Stimulated activated naive CD4-positive, alpha-beta T cell treated with Interleukin-2 at 50 U/mL for 16 hours (primary cell): Measurements from ENCODE around the gene DLX5.
"Not testable (repeated sequence)": the region's sequence is repeated elsewhere in the genome, so short reads cannot be mapped to it uniquely, and the experiment has no call there.

Source experiments
- DNase-seq: peaks from one replicate; lab custom pipeline; 2025; lab: John Stamatoyannopoulos, UW

DLX5 gene

GRCh38 chr7:97024209-97025129 is at the start of gene DLX5:
TSS of gene DLX5 (minus strand) at chr7:97024831. CDS start at chr7:97024623, 208 bp downstream.
- DNase-seq: no peak

DNA sequence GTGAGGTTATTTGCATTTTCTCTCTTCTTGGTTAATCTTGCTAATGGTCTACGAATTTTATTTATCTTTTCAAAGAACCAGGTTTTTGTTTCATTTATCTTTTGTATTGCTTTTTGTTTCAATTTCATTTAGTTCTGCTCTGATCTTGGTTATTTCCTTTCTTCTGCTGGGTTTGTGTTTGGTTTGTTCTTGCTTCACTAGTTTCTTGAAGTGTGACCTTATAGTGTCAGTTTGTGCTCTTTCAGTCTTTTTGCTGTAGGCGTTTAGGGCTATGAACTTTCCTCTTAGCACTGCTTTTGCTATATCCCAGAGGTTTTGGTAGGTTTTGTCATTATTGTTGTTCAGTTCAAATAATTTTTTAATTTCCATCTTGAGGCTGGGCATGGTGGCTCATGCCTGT is 47.4 kb upstream of the DLX5 start:
- not testable (repeated sequence) for DNase-seq

DNA sequence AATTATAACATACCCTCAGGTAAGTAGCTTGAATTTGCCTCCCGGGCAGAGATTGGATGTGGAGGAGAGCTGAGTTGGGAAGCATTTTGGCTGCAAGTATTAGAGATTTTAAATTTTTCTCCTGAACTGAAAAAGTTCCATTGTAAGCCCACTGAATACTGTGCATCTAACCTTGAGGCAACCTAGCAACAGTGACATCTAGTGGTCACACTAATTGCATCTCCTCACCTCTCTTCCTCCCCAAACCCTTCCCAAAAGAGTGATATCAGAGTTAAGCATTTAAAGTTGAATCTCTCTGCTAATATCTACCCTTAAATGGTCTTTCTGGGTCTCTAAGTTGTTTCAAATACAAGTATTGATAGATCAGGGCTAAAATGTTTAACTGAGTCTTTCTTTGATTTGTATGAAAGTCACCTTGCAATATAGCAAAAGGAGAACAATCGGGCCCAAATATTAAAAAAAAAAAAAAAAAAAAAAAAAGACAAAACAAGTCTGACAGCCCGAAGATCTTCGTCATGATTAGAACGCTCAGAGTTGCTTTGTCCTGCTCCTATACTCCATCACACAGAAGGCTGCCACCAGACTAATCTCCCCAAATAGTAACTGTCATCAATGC is 40.4 kb upstream of the DLX5 start:
- no peak for DNase-seq

DNA sequence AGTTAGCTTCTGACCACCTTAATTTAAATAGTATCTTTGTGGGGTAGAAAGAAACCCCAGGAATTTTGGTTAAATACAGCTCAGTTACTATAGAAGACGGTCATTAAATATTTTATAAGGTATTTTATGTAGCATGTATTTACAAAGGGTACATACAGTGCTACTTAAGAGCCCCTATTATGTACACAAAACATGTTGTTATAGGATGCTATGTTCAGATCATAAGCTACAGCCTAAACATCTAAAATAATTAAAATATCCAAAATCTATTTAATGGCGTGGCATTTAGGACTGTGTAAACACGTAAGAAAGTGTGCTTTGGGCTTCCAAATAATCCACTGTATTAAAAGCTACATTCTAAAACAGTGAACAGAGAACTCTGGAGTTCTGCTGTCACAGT is 39.4 kb upstream of the DLX5 start:
- DNase-seq: no peak

GRCh38 chr7:97043281-97043680 is 18.6 kb upstream of the DLX5 start:
- DNase-seq: no peak

GRCh38 chr7:97039374-97040065 is 14.9 kb upstream of the DLX5 start:
- DNase-seq: no peak

- not testable (repeated sequence) for DNase-seq
These were observed 9.7 kb upstream of the DLX5 start for GRCh38 chr7:97034213-97034852.

DNA sequence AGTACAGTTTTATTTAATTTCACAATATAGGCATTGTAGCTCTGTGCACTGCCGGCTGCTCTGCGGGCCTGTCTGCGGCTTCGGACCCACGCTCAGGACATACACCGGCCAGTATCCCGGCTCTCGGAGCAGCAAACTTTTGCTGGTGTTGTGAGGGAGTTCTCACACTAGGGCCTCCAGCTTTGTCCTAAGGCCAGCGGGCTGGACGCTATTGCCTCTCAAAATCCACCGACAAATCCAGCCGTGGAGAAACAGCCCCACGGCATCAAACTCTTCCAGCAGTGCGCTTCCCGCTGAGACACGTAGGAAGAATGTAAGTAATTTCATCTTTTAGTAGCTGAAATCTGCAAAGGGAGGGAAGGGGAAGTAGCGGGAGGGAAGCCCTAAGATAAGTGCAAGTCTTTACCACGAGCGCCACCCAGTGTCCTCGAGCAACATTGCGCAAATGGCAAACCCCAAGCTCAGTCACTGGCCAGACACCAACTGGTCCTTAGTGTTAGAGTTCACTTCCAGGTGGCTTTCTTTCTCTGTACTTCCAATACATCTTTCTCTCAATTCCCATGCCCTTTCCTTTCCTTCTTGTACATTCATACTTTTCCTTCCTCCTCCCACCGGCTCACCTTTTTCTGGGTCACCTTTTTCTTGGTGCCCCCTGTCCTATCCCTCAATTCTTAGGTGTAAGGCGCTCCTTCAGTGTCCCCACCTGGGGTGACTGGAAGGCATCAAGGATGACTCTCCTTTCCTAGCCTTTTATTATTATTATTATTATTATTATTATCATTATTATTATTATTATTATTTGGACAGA is 3.0 kb upstream of the DLX5 start:
- peak; percentile 47 for DNase-seq

DNA sequence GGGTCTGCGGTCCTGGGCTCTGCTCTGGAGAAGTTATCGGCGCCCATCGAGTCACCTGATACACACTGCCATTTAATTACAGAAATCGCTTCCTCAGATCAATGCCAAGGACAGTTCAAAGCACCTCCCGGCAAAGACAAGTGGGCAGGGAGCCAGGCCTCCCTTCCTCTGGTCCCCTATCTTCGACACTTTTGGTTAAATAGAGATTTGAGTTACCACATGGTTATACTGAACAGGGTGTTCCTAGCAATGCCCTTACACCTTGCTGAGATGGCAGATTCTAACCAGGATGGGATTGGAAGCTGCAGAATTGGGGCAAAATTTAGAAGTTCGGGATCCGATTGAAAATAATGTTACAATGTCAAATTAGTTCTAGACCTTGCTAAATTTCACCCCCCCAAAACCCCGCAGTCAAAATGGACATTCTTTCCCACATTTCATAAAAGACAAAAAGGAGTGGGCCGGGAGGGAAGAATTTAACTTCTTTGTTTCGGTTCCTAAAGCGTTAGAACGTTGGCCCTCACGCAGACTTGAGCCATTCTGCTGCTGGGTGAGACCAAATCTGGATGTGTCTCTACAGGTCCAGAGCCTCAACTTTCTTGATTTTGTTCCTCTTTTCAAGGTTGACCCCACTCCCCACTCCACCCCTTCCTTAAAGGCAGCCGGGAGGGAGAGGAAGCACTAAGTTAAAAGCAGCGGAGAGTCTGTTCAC is 2.2 kb upstream of the DLX5 start:
- DNase-seq: no peak

- DNase-seq: no peak
These were observed 1.5 kb upstream of the DLX5 start for GRCh38 chr7:97025983-97026714.

DNA sequence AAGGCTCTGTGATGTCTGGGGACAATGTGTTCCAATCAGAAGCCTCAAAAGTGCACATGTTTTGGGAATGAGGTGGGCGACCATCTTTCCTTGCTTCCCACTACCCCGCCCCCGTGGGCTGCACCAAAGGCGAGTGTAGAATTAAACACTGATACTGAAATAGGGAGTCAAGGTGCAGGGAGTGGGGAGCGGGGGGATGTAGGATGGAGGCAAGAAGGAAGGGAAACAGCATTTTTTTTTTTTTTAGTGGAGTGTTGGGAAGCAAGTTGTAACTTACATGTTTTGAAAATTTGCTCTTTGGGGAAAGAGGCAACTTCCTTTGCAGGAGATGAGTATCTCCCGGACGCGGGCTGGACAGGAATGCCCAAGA is 484 bp upstream of the DLX5 start:
- no peak for DNase-seq

DNA sequence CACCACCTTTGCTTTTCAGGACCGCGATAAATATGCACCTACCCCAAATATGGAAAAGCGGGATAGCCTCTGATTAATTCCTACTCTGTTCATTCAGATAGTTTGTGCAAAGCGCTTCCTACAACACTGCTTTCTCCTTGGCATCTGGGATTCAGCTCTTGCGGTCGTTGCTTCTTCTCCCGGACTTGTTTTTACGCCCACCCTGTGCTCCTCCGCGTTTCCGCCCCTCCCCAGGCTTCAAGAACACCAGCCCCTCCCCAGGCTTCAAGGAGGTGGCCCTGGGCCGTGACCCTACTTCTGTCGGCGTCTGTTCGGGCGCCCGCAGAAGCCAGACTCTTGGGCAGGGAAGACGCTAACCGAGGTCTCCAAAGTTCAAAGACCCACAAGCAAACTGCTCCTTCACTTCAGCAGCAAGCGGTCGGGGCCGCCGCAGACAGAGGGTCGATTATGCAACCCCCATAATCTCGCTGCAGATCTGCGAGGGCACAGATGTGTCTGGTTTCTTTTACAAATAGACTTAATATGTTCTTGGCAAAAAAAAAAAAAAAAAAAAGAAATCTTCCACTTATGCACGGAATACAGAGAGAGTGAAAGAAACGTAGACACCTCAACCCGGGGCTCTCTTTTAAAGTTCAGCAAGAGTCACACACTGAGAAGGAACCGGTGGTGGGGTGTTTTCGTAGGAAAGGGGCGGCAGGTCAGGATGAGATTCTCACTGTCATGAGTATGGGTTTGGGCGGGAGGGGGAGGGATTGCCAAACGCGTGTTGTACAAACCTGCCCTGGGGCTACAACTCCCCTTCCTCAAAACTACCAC is 1.9 kb downstream of the DLX5 start:
- no peak for DNase-seq

DNA sequence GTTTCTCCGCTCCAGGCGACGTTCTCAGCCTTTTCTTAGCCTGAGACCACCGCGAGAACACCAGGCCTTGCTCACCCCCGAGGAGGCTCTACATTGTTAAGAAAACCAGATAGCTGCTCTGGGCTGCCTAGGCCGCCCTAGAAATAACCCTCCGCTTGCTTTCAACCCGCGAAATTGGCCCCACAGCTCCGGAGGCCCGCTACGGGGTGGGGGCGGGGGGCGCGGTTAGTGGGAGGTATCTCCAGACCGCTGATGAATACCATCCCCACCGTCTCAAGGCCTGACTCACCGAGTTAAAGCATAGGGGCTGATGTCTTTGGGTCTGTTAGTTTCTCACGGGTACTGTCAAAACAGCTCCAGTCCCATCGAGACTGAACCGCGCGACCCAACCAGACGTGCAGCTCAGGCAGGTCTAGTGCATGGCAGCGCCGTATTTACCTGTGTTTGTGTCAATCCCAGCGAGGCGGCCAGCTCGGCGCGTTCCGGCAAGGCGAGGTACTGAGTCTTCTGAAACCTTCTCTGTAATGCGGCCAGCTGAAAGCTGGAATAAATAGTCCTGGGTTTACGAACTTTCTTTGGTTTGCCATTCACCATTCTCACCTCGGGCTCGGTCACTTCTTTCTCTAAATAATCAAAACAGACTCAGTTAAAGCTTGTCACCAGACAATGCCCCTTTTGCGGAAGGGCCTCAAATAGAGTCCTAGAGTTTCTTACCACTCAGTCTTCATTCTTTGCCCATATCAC is 2.7 kb downstream of the DLX5 start:
- DNase-seq: no peak

- DNase-seq: no peak
These were observed 3.5 kb downstream of the DLX5 start for GRCh38 chr7:97020996-97021746.

DNA sequence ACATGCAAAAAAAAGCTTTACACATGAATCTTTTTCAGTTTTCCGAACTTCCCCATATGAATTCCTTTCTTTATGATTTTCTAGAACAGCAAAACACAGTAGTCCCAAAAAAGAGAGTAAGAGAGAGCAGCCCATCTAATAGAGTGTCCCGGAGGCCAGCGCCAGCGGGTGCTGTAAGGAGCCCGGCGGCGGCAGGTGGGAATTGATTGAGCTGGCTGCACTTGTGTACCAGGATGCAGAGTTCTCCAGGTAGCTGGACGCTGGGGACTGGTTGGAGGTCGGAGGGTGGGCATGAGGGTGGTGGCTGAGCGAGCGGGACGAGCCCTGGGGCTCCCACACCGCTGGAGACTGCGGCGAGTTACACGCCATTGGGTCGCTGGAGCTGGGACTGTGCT is 4.0 kb downstream of the DLX5 start:
- no peak for DNase-seq

DNA sequence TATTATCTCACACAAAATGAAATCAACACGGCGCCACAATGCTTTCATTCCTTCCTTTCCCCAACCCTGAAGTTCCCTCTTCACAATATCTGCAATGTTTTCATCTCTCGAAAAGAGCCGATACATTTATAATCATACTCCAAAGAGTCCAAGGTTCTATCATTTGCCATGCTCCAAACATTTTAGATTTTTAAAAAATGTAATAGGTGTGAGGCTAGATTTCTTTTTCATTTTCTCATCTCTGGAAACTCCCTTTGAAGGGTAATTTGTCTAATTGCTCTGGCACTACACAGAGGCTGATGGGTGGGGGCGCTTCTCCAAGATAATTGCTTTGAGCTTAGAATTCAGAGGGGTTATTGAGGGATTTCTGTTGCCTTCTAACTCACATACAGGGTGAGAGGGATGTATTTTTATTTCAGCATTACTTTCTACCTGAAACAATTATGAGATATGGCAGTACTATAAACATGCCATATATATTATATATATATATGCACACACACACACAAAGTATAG is 4.9 kb downstream of the DLX5 start:
- no peak for DNase-seq

GRCh38 chr7:97018791-97019531 is 5.7 kb downstream of the DLX5 start:
- DNase-seq: no peak
